HG03025 (cell line): ENCODE data around the gene TACC2.
"Not testable (repeated sequence)": the region's sequence is repeated elsewhere in the genome, so short reads cannot be mapped to it uniquely, and the experiment has no call there.

Source experiments
- ATAC-seq: cut with Tn5 transposase; IDR thresholded peaks from one replicate; pipeline ENCODE4 v1.9.1; 2021; ENCODE audit warnings: mild to moderate bottlenecking, moderate library complexity; ENCODE audit not compliant: unreplicated experiment, low FRiP score

The TACC2 gene

DNA sequence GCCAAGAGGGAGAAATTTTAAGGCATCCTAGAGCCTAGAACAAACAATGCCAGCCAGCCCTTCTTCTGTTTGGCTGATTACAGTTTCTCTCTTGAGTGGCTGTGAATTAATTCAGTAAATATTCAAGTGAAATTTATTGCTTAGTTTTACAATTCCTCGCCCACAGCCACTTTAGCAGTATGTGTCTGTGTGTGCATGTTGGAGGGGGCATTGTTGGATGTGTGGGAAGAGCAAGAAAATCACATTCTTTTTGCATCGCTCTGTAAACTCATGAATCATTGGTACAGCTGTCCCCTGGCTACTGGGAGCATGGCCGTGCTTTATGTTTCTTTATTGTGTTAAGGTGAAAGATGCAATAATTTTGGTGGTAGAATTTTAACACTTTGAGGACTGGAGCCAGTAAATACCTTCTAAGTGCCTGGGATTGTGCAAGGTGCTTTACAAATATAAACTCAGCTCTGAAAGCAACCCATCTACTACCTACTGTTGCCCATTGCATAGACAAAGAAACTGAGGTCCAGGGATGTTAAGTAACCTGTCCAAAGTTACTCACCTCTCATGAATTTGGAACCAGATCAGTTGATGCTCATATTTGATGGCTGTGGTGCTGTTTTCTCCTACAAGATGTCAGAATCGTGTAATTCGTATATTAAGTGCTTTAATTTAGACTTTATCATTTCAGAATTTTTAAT lies 192.2 kb downstream of the TACC2 start:
- ATAC-seq = no peak

DNA sequence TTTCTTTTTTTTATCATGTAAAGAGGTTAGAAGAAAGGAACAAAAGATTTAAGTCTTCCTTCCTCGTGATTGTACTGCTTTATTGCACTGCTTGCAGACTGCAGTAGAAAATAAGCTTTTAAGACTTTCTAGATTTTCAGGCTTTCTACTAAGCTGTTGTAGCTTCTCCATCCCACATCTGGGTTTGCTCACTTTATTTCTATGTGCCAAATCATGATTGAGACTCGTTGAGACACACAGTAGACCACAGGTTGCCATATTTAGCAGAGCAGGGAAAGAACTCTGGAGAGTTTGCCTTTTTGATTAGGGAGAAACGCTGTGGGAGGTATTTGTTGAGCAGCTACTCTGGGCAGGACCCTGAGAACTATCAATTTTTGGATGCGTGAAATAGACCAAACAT lies 192.9 kb downstream of the TACC2 start:
- ATAC-seq = no peak

DNA sequence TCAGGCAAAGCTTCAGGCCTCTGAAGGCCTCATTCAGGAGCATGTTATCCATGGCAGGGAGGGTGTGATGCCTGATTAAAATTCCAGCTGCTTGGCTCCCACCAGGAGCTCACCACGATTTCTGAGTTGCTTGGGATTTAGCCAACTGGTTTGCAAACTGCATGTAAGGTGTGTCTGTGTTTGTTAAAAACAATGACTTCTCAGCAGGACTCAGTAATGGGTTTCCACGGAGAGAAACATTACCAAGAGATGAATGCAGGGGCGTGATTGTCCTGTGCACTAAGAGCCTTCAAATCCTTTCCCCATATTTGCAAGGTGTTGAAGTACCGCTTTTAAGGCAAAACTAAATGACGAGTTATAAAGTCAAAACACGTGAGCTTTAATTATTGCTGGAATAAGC lies 193.3 kb downstream of the TACC2 start:
- ATAC-seq = no peak

DNA sequence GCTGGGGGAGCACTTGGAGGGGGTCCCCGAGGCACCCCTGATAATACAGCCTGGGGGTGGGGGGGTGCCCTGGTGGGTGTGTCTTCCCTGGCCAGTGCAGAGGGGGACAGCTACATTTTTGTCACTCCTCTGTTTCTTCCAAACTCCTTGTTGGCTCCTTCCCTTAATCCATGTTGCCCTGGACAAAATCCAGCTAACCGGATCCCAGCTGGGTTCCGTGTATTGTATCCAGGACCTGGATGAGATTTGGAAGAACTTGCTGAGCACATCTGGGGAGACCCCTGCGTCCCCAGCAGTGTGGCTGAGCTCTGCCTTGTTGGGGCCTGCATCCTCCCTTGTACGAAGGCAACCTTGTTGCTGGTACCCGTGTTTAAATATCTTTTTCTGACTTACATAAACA lies 195.3 kb downstream of the TACC2 start:
- ATAC-seq = no peak

DNA sequence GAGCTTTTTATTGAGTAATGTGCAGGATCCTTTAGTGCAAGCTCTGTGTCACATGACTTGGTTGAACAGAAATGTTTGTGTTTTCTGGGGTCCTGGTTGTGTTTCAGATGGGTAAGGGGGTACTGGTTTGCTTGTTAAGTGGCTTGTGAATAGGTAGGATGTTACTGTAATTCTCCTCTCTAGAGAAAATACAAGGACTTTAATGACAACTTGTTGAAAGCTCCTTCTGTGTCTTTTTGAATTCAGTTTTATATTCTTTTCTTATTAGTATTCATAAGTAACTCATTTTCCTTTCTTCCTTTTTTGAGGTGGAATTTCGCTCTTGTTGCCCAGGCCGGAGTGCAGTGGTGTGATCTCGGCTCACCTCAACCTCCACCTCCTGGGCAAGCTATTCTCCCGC lies 196.7 kb downstream of the TACC2 start:
- no peak for ATAC-seq

DNA sequence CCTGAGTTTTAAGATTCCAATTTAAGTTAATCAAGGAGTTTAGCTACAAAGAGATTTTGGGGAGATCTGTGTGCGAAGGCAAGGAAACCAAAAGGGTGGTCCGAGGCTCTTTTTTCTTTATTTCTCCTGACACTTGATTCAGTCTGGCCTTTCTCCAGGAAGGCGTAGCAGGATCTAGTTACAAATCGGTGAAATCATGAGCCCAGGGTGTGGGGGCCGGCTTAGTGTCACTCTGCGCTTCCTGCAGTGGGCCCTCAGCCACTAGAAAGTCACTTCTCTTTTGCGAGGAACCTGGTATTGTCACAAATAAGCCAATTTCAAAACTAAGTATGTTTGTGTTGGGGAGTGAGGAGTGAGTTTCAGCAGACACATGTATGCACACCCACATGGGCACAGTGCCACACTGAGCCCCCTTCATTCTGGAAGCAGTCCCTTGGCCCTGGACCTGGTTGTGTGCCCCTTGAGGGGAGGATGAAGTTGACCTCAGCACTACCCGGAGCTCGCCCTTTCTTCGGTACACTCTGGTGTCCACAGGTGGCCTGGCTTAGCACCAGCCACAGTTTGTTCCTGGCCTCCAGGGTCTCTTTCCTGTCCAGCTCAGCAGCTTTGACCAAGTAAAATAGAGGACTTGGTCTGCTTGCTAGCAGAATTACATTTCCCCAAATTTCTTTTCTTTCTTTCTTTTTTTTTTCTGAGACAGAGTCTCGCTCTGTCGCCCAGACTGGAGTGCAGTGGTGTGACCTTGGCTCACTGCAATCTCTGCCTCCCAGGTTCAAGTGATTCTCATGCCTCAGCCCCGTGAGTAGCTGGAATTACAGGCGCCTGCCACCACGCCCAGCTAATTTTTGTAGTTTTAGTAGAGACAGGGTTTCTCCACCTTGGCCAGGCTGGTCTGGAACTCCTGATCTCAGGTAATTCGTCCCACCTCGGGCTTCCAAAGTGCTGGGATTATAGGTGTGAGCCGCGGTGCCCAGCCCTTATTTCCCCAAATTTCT lies 198.2 kb downstream of the TACC2 start:
- no peak for ATAC-seq

DNA sequence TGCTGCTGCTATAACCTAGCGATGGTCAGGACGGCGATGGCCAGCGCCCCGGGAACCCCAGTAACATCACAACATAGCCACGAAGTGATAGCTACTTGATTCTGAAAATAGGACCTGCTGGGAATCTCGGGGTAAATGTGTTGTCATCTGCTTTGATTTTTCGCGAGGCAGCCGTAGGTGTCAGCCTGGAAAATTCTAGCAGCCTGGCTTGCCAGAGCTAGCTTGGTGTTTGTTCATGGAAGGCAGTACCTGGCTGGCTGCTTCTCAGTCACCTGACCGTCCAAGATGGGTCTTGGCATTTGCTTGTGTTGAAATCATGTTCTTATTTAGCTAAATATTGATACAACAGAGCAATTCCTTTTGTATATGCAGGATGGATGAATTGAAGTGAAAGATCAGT lies 199.7 kb downstream of the TACC2 start:
- no peak for ATAC-seq

DNA sequence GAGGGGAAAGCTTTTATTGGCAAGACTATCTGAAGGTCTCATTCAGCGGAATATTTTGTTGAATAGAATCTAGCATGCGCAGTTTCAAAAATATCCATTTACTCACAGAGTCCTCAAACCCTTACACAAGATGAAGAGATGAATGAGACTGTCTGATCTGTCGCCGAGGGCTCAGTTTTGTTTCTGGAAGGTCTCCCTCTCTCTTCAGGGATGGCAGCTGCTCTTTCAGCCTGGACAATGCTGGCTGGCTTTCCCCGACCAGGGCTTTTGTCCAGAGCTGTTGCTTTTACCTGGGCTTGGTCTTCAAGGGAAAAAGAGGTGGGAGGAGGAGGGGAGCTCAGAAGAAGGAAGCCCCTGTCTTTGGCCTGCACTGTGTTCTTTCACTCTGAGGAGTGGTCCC lies 200.2 kb downstream of the TACC2 start:
- no peak for ATAC-seq

DNA sequence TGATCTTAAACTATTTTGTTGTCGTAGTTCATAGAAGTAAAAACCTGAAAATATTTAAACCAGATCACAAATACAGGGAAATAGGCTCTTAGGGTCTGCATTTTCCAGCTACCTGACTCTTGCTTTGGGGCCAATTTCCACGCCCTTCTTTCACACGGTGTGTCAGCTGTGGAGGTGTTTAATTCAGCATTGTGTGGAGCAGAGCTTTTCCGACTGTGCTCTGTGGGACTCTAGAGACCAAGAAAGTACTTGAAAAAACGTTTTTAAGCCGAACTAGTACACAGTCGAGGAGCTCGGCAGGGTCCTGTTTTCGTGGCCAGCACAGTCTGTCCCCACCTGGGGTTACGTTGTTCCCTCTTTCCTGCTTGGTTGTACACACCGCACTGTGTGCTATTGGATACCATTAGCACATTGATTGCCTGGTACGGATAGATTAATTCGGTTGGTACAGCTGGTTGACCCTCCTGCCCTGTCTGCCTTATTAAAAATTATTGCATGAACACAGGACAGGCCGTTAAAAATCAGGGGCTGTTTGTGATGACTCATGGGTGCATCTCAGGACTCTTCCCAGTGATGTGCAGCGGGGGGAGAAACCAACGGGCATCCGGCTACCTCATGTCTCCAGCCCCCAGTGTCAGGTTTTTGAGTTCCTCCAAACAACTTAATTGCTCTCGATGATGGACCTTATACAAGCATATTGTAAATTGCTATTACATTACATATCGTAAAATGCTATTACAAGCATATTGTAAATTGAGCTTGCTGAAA lies 201.4 kb downstream of the TACC2 start:
- no peak for ATAC-seq

DNA sequence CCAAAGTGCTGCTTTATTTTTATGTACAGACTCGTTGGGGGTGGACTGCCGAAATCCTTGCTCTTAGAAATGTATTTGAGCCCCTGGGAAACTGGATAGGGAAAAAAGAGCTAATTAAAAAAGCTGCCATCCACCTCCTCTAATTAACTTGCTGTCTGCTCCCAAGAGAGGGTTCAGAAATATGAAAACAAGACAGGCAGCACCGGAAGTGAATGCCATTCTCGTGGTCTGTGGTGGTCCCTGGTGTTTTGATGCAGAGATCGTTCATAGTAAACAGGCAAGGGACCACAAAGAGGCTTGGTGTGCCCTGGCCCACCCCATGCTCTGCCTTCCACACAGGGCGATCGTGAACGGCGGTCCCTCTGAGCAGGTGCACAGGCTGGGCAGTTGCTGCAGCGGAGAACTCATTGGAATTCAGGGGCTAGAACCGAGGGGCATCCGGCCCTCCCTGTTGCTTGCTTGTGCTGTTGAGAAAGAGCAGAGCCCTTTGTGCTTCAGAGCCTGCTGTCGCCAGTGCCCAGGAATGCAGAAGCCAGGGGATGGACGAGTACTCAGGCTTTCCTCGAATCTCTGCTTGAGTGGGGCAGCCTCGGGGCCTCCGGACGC lies 203.1 kb downstream of the TACC2 start:
- ATAC-seq = no peak

DNA sequence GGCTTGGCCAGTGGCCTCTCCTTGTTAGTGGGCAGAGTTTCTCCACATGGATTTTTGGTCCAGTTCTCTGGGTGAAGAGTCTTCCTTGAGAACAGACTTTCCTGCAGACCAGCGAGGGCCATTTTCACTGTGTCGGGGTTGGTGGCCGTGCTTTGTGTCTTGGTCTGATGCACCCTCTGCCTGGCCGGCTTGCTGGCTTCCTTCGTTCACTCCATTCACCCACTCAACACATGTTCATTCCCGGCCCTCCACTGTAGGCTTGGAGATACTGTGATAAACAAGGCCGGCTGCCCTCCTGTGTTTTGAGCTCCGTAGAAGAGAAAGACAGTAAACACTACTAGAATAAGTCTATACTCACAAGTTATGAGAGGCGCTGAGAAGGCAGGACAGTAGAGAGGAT lies 205.3 kb downstream of the TACC2 start:
- no peak for ATAC-seq

DNA sequence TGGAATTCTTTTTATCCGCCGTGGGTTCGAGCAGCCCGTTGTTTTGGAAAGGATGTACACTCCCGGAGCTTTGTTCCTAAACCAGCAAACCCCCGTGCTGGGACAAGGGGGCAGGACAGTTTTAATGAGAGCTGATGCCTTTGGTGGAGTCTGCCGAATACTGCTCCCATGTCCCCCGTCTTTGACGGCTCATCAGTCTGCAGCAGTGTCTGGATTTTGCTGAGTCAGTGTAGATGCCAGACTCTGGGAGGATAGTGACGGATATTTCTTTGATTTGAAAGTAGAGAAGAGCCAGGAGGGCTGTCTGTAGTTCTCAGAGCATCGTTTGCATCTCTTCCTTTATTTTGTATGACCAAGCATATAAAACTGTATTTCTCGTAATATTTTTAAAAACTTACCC lies 207.3 kb downstream of the TACC2 start:
- ATAC-seq = no peak

DNA sequence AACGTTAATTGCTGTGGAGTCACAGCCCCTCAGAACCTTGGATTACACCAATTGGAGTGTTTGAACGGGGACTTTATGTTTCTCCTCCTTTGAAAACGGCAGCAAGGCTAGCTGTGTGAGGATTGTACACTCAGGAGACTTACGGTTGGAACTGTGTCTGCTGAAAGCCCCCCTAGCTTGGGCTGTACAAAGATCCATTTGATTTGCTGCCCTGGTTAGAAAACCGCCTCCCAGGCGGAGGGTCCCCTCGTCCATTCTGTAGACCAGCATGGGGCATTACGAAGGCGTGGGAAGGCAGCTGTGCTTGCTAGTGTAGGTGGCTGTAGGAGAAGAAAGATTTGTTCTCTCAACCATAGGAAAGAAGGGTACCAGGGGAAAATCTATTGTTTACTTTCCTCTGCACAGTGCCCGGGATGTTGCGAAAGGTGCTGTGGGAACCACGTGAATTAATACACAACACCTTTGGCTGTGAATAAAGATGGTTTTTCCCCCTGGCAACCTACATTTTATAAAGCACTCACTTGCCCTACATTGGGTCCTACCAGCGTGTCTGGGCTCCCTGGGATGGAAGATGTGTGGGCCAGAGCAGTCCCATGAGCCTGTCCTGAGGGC lies 208.8 kb downstream of the TACC2 start:
- no peak for ATAC-seq

DNA sequence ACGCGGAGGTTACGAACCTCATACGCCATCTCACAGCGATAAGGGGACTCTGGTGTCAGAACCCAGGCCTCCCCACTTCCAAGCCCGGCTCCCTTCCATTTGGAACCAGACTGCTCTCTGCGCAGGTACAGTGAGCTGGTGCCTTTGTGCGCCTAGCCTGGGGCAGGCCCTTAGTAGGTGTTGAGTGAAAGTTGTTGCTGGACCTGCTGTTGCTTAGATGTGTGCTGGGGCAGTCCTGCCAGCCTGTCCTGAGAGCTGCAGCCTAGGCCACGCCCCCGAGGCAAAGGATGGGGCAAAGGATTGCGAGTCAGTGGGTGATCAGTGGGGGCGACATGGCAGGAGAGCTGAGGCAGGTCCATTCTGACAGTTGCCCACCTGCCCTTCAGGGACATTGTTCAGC lies 209.7 kb downstream of the TACC2 start:
- no peak for ATAC-seq

DNA sequence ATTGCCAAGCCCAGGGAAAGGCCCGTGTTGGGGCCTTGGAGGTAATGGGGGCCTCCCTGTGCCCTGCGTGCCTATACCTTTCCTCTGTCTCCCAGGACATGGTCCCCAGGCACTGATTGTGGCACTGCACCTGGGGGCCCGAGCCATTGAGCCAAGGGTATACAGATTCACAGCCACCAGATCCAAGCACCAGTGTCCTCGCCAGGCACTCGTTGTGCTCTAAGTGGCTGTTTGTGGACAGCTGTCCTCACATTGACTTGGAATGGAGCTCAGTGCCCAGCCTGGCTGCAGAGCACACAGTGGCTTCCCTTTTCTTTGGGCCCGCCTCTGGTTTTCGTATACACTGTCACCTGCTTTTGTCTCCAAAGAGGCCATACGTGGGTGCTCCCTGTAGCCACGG lies 210.1 kb downstream of the TACC2 start:
- ATAC-seq = no peak

DNA sequence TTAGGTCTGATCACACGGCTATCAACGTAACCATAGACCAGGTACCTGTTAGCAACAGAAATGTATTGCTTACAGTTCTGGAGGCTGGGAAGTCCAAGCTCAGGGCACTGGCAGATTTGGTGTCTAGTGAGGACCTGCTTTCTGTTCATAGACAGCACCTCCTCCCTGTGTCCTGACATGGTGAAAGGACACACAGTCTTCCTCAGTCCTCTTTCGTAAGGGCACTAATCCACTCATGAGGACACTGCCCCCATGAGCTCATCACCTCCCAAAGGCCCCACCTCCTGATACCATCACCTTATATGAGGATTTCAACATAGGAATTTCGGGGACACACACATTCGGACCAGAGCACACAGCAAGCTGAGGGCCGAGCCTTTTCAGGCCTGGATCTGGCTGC lies 210.7 kb downstream of the TACC2 start:
- ATAC-seq = no peak

DNA sequence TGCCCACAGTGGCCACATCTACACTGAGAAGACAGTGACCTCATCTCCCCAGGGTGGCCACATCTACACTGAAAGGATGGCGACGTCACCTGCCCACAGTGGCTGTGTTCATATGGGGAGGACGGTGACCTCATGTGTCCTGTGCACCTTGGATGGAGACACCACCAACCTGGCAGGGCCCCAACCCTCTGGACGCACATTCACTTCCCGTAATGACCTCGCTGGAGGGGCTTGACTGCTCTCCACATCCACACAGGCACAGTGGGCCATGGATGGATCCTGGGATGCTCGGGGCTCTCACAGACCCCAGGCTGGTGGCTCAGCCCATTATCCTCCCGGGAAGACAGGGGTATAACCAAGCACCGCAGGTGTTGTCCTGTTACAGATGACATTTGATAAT lies 212.4 kb downstream of the TACC2 start:
- ATAC-seq = no peak

DNA sequence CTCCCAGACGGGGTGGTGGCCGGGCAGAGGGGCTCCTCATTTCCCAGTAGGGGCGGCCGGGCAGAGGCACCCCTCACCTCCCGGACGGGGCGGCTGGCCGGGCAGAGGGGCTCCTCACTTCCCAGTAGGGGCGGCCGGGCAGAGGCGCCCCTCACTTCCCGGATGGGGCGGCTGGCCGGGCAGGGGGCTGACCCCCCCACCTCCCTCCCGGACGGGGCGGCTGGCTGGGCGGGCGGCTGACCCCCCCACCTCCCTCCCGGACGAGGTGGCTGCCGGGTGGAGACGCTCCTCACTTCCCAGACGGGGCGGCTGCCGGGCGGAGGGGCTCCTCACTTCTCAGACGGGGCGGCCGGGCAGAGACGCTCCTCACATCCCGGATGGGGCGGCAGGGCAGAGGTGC lies 214.2 kb downstream of the TACC2 start:
- ATAC-seq = not testable (repeated sequence)

DNA sequence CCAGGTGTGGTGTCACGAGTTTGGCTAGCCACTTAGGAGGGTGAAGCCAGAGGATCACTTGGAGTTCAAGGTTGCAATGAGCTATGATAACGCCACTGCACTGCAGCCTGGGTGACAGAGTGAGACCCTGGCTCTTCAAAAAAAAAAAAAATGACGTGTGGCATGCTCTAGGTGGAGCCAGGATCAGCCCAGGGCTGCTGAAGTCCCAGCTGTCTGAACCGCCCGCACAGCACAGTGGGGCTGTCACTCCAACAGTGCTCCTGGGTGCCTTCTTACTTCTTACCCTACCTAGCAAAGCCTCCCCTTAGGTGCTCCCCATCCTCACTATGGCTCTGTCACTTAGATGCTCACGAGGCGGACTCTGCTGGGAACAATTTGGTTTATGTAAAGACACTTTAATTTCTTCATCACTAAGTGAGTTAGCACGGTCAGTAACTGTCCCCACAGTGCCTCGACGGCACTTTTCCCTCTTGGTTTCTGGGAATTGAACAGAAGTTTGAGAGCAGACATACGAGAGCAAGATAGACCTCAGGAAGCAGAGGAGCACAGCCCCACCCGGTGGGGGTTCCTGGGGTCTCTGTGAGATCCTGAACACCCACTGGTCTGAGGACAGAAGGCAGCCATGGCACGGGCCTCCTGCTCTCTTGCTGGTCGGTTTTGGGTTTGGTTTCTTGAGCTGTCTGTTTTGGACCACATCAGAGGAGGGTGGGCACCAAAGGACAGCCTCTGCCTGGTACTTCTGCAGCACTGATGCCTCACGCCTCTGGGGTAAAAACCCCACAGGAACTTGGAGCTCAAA lies 215.9 kb downstream of the TACC2 start:
- no peak for ATAC-seq
